Measurements from ENCODE around the gene COL17A1.

The COL17A1 gene

DNA sequence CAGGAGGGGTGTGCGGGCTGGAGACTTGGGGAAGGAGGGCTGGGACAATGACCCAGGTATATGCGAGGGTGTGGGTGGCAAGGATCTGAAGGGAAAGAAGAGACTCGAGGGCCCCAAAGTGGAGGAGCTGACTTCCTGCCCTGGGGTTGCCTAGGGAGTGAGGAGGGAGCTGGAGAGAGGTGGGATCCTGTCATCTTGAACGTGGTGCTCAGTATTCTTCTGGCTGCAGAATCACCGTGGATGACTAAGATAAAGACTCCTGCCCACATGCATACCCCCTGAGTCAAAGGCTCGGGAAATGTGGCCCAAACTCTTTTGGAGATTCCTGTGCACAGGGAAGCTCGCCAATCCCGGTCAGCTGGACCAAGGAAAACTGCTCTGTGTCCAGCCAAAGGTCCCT is 31.2 kb downstream of the COL17A1 start:
- ChIA-PET POLR2A (ENCODE audit: low non-redundant PET) (no interaction called here), CTCF (interaction anchor here (1.2 to 1.9 kb wide), 2 partner anchors 70 to 83 kb away, joined by 4 to 6 read pairs; no protein-coding TSS in a partner anchor)
- DNase-seq (ENCODE audit: low spot score) = peak; percentile 81
- peak overlapping the region; percentile 71 for H3K27ac ChIP-seq
- TF ChIP-seq, protein P1, sequence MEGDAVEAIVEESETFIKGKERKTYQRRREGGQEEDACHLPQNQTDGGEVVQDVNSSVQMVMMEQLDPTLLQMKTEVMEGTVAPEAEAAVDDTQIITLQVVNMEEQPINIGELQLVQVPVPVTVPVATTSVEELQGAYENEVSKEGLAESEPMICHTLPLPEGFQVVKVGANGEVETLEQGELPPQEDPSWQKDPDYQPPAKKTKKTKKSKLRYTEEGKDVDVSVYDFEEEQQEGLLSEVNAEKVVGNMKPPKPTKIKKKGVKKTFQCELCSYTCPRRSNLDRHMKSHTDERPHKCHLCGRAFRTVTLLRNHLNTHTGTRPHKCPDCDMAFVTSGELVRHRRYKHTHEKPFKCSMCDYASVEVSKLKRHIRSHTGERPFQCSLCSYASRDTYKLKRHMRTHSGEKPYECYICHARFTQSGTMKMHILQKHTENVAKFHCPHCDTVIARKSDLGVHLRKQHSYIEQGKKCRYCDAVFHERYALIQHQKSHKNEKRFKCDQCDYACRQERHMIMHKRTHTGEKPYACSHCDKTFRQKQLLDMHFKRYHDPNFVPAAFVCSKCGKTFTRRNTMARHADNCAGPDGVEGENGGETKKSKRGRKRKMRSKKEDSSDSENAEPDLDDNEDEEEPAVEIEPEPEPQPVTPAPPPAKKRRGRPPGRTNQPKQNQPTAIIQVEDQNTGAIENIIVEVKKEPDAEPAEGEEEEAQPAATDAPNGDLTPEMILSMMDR (conservative IDR thresholded peaks at IDR 0.05; ENCODE audit: low read depth) = no peak

DNA sequence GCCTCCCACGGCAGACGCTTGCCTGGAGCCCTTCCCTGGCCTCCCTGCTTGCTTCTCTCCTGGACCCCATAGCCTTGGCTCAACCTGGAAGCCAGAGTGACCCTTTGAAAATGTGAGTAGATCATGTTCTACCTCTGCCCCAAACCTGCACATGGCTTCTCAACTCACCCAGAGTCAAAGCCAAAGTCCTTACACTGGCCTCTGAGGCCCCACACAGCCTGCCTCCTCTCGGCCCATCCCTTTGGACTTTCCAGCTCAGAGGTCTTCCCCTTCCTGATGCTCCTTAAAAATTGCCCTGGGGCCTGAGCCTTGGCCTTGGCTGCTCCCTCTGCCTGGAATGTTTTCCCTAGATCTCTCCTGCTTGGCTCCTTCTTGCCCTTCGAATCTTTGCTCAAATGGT is 32.5 kb downstream of the COL17A1 start:
- TF ChIP-seq, protein P1 (conservative IDR thresholded peaks at IDR 0.05; ENCODE audit: low read depth) = no peak
- peak overlapping the region; percentile 71 for H3K27ac ChIP-seq
- CTCF ChIA-PET = interaction anchor here (0.7 kb wide), 1 partner anchor 76 kb away, joined by 3 read pairs; no protein-coding TSS in a partner anchor
- no peak for DNase-seq (ENCODE audit: low spot score)
- POLR2A ChIA-PET (ENCODE audit: low non-redundant PET) = no interaction called here

DNA sequence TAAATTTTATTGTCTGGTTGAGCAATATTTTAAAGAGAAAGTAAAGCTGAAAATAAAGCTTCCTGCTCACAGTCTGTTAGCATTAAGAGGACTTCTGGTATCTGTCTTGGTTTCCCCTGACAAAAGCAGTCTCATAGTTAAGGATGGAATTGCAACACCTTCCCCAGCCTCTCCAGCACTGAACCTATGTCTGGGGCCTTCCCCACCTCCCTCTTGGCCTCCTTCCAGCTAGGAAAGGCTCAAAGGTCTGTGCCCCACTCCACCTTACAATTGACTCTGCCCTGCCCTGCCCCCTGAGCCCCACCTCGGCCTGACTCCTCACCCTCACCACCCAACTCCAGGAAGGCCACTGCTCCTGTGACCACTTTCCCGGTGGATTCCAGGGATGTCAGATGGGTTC is 33.2 kb downstream of the COL17A1 start:
- CTCF ChIA-PET = no interaction called here
- TF ChIP-seq, protein P1 (conservative IDR thresholded peaks at IDR 0.05; ENCODE audit: low read depth) = no peak
- no peak for DNase-seq (ENCODE audit: low spot score)
- peak overlapping the region; percentile 71 for H3K27ac ChIP-seq
- POLR2A ChIA-PET (ENCODE audit: low non-redundant PET) = no interaction called here

DNA sequence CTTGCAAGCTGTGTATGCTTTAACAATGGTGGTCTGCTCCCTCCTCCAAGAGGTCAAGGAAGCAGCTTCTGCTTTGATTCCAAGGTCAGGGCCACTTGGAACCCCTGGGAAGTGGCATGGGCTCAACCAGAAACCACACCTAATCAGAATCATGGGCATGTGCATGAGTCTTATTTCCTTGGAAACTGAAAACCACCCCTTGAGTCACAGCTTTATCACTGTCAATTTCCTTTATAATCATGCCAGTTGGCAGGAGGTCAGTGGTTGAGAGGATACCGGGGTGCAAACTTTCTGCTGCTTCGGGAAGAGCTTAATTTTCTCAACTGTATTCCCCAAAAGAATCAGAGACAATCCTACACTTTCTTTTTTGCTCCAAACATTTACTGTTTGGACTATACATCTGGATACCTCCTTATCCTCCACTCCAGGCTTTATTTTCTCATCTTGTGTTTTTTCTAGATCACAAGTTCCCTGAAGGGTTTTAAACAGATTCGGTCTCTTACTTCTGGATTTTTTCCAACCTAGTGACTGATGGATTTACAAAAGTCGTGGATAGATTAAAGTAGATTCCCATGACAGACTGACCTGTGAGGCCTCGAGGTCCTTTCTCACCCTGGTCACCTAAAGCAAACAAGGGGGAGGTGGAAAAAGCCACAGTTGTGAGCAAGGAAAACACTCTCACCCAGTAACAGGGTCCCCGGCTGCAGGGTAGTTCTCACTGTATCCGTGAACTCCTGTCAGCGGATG is 36.0 kb downstream of the COL17A1 start:
- CTCF ChIA-PET = interaction anchor here (1.0 kb wide), 1 partner anchor 73 kb away, joined by 3 read pairs; no protein-coding TSS in a partner anchor
- DNase-seq (ENCODE audit: low spot score) = peak; percentile 92

GRCh38 chr10:104046651-104047050 is 39.0 kb downstream of the COL17A1 start:
- ChIA-PET CTCF (interaction anchor here (0.7 kb wide), 1 partner anchor 266 kb away, joined by 3 read pairs; no protein-coding TSS in a partner anchor), POLR2A (ENCODE audit: low non-redundant PET) (no interaction called here)
- peak overlapping the region; percentile 45 for H3K27ac ChIP-seq
- TF ChIP-seq, protein P1 (conservative IDR thresholded peaks at IDR 0.05; ENCODE audit: low read depth) = no peak
- no peak for DNase-seq (ENCODE audit: low spot score)

More for the DNA sequence above, 36.0 kb downstream of the COL17A1 start:
- POLR2A ChIA-PET (ENCODE audit: low non-redundant PET) = no interaction called here
- H3K27ac ChIP-seq = peak overlapping the region; percentile 71
- TF ChIP-seq, protein P1 (conservative IDR thresholded peaks at IDR 0.05; ENCODE audit: low read depth) = no peak

DNA sequence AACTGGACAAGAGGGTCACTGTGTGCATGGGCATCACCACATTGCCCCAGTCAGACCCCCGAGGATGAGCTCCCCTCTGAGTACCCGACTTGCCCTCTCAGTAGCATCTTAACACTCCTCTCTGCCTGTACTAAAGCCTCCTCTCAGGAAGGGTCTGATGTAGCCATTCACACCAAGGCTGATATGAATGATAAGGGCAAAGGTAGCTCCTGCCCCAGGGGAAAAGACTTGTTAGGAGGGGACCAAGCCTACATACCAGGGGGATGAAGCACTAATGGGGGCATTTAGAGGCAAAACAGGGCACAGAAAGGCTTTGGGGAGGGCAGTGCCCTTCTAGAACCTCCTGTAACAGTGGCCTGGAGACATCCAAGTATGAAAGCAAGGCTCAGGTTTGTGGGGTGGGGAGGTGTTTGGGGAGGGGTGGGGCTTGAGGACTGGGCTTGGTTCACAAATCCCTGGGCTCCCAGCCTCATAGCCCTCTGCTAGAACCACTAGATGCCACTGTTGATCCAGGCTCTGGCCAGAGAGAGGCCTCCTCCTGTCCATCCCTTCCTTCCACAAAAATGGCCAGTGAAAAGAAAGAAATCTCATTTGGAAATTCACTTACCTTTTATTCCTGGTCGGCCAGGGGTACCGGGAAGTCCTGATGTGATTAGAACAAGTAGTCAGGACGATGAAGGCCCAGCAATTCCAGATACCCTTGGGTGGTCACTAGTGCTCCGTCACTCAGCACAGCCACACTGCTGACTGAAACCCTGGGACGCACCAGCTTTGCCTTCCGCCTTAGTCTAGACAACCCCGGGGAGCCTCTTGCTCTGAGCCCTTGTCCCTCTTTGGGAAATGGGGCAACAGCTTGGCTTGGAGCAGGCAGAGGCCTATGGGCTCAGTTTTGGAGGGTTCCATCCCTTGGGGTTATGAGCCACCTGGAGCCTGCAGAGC is 40.3 kb downstream of the COL17A1 start:
- POLR2A ChIA-PET (ENCODE audit: low non-redundant PET) = no interaction called here
- TF ChIP-seq, protein P1 (conservative IDR thresholded peaks at IDR 0.05; ENCODE audit: low read depth) = no peak
- peak; percentile 44 for DNase-seq (ENCODE audit: low spot score)
- CTCF ChIA-PET = interaction anchor here (0.5 to 1.1 kb wide), 7 partner anchors 12 to 399 kb away, joined by 3 to 5 read pairs (median 4); partner anchors contain the start of gene GSTO1
- H3K27ac ChIP-seq = peak overlapping the region; percentile 45

Measured in RWPE1 (cell line).